ENCODE measurements around the gene C12orf42. TPM values are rescaled to one million over a fixed set of nuclear protein-coding genes. Genes with fewer than 3 reads are reported as not detected.

Gene C12orf42
- total RNA-seq, 1 experiment from 2014 or later = 0.37 TPM

GRCh38 chr12:103348935-103349334 lies 146.8 kb downstream of the C12orf42 start (continued):
- TF ChIP-seq, protein P1, sequence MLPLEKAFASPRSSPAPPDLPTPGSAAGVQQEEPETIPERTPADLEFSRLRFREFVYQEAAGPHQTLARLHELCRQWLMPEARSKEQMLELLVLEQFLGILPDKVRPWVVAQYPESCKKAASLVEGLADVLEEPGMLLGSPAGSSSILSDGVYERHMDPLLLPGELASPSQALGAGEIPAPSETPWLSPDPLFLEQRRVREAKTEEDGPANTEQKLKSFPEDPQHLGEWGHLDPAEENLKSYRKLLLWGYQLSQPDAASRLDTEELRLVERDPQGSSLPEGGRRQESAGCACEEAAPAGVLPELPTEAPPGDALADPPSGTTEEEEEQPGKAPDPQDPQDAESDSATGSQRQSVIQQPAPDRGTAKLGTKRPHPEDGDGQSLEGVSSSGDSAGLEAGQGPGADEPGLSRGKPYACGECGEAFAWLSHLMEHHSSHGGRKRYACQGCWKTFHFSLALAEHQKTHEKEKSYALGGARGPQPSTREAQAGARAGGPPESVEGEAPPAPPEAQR (CRISPR knock-in tag; IDR thresholded peaks at IDR 0.05) = no peak

DNA sequence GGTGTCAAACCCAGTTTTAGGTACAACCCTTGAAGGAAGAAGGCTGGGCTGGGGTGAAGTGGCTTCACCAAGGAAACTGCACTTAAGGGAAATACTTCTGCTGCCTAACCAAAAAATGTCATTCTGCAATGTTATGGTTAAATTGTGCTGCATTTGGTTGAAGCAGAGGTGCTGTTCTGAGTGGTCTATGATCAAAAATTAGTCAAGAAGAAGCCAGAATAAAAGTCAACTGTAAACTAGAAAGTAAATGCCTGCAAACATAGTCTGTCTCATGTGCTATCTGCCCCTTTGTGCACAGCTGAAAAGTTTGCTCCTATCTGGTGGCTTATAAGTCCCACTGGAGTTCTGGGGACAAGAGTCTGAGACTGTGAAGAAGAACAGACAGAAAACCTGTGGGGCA lies 158.8 kb downstream of the C12orf42 start:
- TF ChIP-seq NR1H2 (CRISPR knock-in tag; IDR thresholded peaks at IDR 0.05) (no peak), NR3C1 (CRISPR knock-in tag; conservative IDR thresholded peaks at IDR 0.05; ENCODE audit: low read depth) (no peak), PREB (CRISPR knock-in tag; IDR thresholded peaks at IDR 0.05; ENCODE audit: borderline replicate concordance) (no peak), ZNF416 (CRISPR knock-in tag; IDR thresholded peaks at IDR 0.05) (no peak), ZNF317 (CRISPR knock-in tag; IDR thresholded peaks at IDR 0.05; ENCODE audit: borderline replicate concordance, low read depth) (no peak), CREM (CRISPR knock-in tag; IDR thresholded peaks at IDR 0.05) (no peak), RELA (CRISPR knock-in tag; IDR thresholded peaks at IDR 0.05; ENCODE audit: borderline replicate concordance) (no peak), TP53 (CRISPR knock-in tag; IDR thresholded peaks at IDR 0.05) (no peak)
- TF ChIP-seq, protein P2, sequence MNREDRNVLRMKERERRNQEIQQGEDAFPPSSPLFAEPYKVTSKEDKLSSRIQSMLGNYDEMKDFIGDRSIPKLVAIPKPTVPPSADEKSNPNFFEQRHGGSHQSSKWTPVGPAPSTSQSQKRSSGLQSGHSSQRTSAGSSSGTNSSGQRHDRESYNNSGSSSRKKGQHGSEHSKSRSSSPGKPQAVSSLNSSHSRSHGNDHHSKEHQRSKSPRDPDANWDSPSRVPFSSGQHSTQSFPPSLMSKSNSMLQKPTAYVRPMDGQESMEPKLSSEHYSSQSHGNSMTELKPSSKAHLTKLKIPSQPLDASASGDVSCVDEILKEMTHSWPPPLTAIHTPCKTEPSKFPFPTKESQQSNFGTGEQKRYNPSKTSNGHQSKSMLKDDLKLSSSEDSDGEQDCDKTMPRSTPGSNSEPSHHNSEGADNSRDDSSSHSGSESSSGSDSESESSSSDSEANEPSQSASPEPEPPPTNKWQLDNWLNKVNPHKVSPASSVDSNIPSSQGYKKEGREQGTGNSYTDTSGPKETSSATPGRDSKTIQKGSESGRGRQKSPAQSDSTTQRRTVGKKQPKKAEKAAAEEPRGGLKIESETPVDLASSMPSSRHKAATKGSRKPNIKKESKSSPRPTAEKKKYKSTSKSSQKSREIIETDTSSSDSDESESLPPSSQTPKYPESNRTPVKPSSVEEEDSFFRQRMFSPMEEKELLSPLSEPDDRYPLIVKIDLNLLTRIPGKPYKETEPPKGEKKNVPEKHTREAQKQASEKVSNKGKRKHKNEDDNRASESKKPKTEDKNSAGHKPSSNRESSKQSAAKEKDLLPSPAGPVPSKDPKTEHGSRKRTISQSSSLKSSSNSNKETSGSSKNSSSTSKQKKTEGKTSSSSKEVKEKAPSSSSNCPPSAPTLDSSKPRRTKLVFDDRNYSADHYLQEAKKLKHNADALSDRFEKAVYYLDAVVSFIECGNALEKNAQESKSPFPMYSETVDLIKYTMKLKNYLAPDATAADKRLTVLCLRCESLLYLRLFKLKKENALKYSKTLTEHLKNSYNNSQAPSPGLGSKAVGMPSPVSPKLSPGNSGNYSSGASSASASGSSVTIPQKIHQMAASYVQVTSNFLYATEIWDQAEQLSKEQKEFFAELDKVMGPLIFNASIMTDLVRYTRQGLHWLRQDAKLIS (CRISPR knock-in tag; IDR thresholded peaks at IDR 0.05; ENCODE audit: borderline replicate concordance) = no peak
- TF ChIP-seq, protein P1 (CRISPR knock-in tag; IDR thresholded peaks at IDR 0.05) = no peak
- H3K9me3 Mint-ChIP-seq = peaks cover 10% of the 10 kb centered on the region
- 0 out of 2 replicates have a peak, but pooled peaks cover 4% of the 10 kb centered on the region for H3K36me3 Mint-ChIP-seq
- peaks cover 6% of the 10 kb centered on the region for H3K4me1 Mint-ChIP-seq
- POLR2A ChIA-PET = no interaction called here
- ATAC-seq (no peak), DNase-seq (ENCODE audit: low spot score) (no peak)
- H3K27me3 Mint-ChIP-seq (ENCODE audit: low read depth) = no peaks in the 10 kb centered on the region
- CTCF ChIA-PET = no interaction called here
- H3K4me3 Mint-ChIP-seq = no peak overlapping the region
- no peak overlapping the region for H3K27ac Mint-ChIP-seq

GRCh38 chr12:103334466-103334865 lies 161.3 kb downstream of the C12orf42 start:
- POLR2A ChIA-PET = no interaction called here
- Mint-ChIP-seq H3K9me3 (no peaks in the 10 kb centered on the region), H3K27ac (no peak overlapping the region), H3K36me3 (no peaks in the 10 kb centered on the region), H3K4me1 (peaks cover 8% of the 10 kb centered on the region), H3K4me3 (no peak overlapping the region), H3K27me3 (ENCODE audit: low read depth) (no peaks in the 10 kb centered on the region)
- DNase-seq (ENCODE audit: low spot score) (no peak), ATAC-seq (no peak)
- CTCF ChIA-PET = no interaction called here
- TF ChIP-seq NFATC4 (CRISPR knock-in tag; IDR thresholded peaks at IDR 0.05) (no peak), ZMAT4 (CRISPR knock-in tag; IDR thresholded peaks at IDR 0.05) (no peak), PREB (CRISPR knock-in tag; IDR thresholded peaks at IDR 0.05; ENCODE audit: borderline replicate concordance) (no peak), GTF2I (CRISPR knock-in tag; conservative IDR thresholded peaks at IDR 0.05) (no peak), NFE2L1 (CRISPR knock-in tag; IDR thresholded peaks at IDR 0.05) (no peak), NR3C1 (CRISPR knock-in tag; conservative IDR thresholded peaks at IDR 0.05; ENCODE audit: low read depth) (no peak), ZNF423 (CRISPR knock-in tag; IDR thresholded peaks at IDR 0.05) (no peak), MLX (CRISPR knock-in tag; IDR thresholded peaks at IDR 0.05) (no peak)
- TF ChIP-seq, protein P3, sequence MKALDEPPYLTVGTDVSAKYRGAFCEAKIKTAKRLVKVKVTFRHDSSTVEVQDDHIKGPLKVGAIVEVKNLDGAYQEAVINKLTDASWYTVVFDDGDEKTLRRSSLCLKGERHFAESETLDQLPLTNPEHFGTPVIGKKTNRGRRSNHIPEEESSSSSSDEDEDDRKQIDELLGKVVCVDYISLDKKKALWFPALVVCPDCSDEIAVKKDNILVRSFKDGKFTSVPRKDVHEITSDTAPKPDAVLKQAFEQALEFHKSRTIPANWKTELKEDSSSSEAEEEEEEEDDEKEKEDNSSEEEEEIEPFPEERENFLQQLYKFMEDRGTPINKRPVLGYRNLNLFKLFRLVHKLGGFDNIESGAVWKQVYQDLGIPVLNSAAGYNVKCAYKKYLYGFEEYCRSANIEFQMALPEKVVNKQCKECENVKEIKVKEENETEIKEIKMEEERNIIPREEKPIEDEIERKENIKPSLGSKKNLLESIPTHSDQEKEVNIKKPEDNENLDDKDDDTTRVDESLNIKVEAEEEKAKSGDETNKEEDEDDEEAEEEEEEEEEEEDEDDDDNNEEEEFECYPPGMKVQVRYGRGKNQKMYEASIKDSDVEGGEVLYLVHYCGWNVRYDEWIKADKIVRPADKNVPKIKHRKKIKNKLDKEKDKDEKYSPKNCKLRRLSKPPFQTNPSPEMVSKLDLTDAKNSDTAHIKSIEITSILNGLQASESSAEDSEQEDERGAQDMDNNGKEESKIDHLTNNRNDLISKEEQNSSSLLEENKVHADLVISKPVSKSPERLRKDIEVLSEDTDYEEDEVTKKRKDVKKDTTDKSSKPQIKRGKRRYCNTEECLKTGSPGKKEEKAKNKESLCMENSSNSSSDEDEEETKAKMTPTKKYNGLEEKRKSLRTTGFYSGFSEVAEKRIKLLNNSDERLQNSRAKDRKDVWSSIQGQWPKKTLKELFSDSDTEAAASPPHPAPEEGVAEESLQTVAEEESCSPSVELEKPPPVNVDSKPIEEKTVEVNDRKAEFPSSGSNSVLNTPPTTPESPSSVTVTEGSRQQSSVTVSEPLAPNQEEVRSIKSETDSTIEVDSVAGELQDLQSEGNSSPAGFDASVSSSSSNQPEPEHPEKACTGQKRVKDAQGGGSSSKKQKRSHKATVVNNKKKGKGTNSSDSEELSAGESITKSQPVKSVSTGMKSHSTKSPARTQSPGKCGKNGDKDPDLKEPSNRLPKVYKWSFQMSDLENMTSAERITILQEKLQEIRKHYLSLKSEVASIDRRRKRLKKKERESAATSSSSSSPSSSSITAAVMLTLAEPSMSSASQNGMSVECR (CRISPR knock-in tag; IDR thresholded peaks at IDR 0.05; ENCODE audit: borderline replicate concordance) = no peak
